SU-DHL-6 (cell line): Measurements from ENCODE around the gene TANGO6.
"Not testable (repeated sequence)": the region's sequence is repeated elsewhere in the genome, so short reads cannot be mapped to it uniquely, and the experiment has no call there.

Source experiments
- H2AFZ ChIP-seq: fragments of 200-600 bp; sonication (generic); 2 replicates; pipeline ENCODE4 v1.6.1; 2014; ENCODE audit warnings: low read depth, mild to moderate bottlenecking, moderate library complexity, mixed read lengths, antibody characterized with exemption, low read length; ENCODE audit not compliant: severe bottlenecking
- H3F3A ChIP-seq: fragments of 200-600 bp; shearing (Covaris generic); 2 replicates; pipeline ENCODE4 v1.6.0; 2016; ENCODE audit warnings: antibody characterized with exemption, mild to moderate bottlenecking; ENCODE audit not compliant: insufficient read depth
- H3K27ac ChIP-seq: fragments of 200-600 bp; sonication (generic); 2 replicates; pipeline ENCODE4 v1.5.1; 2016; ENCODE audit warnings: low read depth, mild to moderate bottlenecking, low read length, moderate library complexity, mixed read lengths
- H3K27me3 ChIP-seq: fragments of 200-600 bp; sonication (generic), shearing (Covaris generic); 2 replicates; pipeline ENCODE4 v1.6.0; 2014; ENCODE audit warnings: mild to moderate bottlenecking, low read length
- H3K36me3 ChIP-seq: fragments of 200-600 bp; sonication (generic); 2 replicates; pipeline ENCODE4 v1.6.1; 2014; ENCODE audit warnings: mild to moderate bottlenecking, low read length, mixed read lengths
- H3K4me2 ChIP-seq: fragments of 300-600, 200-600 bp; shearing (Covaris generic), sonication (generic); 2 replicates; pipeline ENCODE4 v1.6.0; 2014; ENCODE audit warnings: low read length, low read depth, mild to moderate bottlenecking; ENCODE audit not compliant: poor library complexity, severe bottlenecking
- H3K4me3 ChIP-seq: fragments of 200-600 bp; sonication (generic); 2 replicates; pipeline ENCODE4 v1.5.1; 2014; ENCODE audit warnings: antibody characterized with exemption, low read length, mild to moderate bottlenecking, mixed read lengths; ENCODE audit not compliant: insufficient read depth, poor library complexity, severe bottlenecking
- H3K79me2 ChIP-seq: fragments of 200-600 bp; sonication (generic); 2 replicates; pipeline ENCODE4 v1.6.1; 2014; ENCODE audit warnings: mild to moderate bottlenecking, low read length, moderate library complexity; ENCODE audit not compliant: insufficient read depth
- H3K9ac ChIP-seq: fragments of 200-600 bp; sonication (generic); 2 replicates; pipeline ENCODE4 v1.7.0; 2014; ENCODE audit warnings: mild to moderate bottlenecking, low read length
- H3K9me2 ChIP-seq: fragments of 200-600 bp; sonication (generic); replicated peaks from 2 replicates; pipeline ENCODE4 v1.6.1; 2014; ENCODE audit warnings: low read length; ENCODE audit not compliant: insufficient read depth
- H3K9me3 ChIP-seq: fragments of 200-600 bp; sonication (generic); 2 replicates; pipeline ENCODE4 v1.6.1; 2014; ENCODE audit warnings: low read length, mixed read lengths; ENCODE audit not compliant: insufficient read depth
- H4K20me1 ChIP-seq: fragments of 200-600 bp; sonication (generic); 2 replicates; pipeline ENCODE4 v1.6.1; 2014; ENCODE audit warnings: low read depth, mild to moderate bottlenecking, antibody characterized with exemption, low read length, moderate library complexity, mixed read lengths
- EZH2phosphoT487 ChIP-seq: fragments of 200-600 bp; sonication (generic), shearing (Covaris generic); conservative IDR thresholded peaks from 2 replicates; pipeline ENCODE4 v1.6.1; 2018; ENCODE audit warnings: mild to moderate bottlenecking, antibody characterized with exemption, low read length, moderate library complexity, mixed read lengths
- TF ChIP-seq, protein P1 (sequence below): fragments of 200-600 bp; sonication (generic); IDR thresholded peaks from one replicate; pipeline ENCODE4 v1.5.1; 2017; ENCODE audit warnings: antibody characterized with exemption, mild to moderate bottlenecking, low read length, moderate library complexity; ENCODE audit not compliant: insufficient read depth, poor library complexity, severe bottlenecking

TANGO6 gene

DNA sequence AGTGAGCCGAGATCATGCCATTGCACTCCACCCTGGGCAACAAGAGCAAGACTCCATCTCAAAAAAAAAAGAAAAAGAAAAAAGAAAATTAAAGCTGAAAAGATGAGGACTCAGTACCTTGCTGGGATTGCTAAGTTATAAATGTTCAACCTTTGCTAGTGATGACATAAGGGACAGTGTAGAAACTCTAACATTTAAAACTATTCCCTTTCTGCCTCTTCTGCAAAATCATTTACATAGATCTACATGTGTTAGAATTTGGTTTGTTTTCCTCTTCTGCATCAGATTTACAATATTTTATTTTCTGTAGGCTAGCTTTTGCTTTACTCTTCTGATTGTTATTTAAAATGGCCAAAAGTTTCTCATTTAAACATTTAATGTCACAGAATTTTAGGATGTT is 212.6 kb downstream of the TANGO6 start:
- H3K9me3 ChIP-seq = no peaks in the 10 kb centered on the region
- no peak overlapping the region for H3K9ac ChIP-seq
- H3K4me2 ChIP-seq = no peak overlapping the region
- no peaks in the 10 kb centered on the region for H3K27me3 ChIP-seq
- no peaks in the 10 kb centered on the region for H3K36me3 ChIP-seq
- no peak overlapping the region for H3K4me3 ChIP-seq
- TF ChIP-seq, protein P1, sequence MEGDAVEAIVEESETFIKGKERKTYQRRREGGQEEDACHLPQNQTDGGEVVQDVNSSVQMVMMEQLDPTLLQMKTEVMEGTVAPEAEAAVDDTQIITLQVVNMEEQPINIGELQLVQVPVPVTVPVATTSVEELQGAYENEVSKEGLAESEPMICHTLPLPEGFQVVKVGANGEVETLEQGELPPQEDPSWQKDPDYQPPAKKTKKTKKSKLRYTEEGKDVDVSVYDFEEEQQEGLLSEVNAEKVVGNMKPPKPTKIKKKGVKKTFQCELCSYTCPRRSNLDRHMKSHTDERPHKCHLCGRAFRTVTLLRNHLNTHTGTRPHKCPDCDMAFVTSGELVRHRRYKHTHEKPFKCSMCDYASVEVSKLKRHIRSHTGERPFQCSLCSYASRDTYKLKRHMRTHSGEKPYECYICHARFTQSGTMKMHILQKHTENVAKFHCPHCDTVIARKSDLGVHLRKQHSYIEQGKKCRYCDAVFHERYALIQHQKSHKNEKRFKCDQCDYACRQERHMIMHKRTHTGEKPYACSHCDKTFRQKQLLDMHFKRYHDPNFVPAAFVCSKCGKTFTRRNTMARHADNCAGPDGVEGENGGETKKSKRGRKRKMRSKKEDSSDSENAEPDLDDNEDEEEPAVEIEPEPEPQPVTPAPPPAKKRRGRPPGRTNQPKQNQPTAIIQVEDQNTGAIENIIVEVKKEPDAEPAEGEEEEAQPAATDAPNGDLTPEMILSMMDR = no peak
- TF ChIP-seq EZH2phosphoT487 = no peak
- H4K20me1 ChIP-seq = no peaks in the 10 kb centered on the region
- no peak overlapping the region for H2AFZ ChIP-seq
- no peaks in the 10 kb centered on the region for H3K79me2 ChIP-seq
- no peak overlapping the region for H3K27ac ChIP-seq
- no peaks in the 10 kb centered on the region for H3K9me2 ChIP-seq
- H3F3A ChIP-seq = no peaks in the 10 kb centered on the region

DNA sequence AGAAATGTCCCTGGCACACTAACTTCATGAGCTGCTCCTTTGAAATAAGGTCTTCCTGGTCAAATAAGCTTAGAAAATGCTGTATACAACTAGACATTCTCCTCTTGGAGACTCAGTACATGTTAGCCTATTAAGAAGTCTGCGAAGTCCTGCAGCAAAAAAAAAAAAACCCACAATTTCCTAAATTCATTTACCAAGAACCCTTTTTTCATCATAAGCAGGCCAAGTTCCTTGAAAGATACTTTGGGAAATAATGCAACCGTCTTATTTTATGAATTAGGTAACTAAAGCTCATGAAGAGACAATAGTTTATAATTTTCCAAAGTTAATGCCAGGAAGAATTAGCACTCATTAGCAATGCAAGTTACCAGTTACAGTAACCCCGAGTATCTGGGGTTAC is 213.1 kb downstream of the TANGO6 start:
- Histone ChIP-seq H3K4me2 (no peak overlapping the region), H3K9ac (no peak overlapping the region)
- no peak for TF ChIP-seq EZH2phosphoT487
- TF ChIP-seq, protein P1 = no peak

DNA sequence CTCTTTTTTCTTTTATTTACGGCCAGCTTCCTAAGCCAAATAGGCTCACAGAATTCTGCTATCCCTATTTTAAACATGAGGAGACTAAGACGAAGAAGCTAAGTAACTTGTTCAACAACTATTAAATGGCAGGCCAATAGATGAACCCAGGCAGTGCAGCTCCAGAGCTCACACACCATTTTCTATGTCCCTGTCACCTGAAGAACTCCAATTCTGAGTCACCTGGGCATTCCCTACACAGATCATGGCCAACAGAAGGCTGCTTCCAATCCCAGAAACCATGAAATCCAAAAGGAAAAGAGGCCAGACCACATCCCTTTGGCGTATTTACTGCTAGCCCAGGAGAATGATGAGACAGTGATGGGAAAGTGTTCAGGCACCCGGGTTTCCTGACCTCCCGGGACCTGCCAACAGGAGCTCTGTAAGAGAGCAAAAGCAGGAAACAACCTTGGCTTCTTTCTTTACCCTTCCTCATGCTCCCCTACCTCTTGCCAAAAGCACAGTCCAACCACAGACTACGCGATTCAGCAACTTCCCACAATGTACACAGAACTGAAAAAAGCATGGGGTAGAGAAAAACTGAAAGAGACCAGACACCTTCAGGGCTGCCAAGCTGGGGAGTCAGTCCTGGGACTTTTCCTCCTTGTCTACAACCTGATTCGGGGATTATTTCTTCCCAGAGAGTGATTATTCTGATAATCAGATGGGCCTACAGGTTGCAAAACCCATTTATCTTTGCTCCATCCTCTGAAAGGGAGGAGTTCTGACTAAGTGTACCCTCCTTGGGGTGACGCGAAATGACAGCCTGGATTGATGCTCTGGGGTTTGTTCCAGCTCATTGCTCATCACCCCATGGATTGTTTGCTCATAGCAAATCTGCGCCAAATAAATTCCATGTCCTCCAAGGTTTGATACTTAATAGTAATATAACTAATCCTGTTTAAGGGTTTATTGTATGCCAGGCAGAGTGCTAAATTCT is 214.4 kb downstream of the TANGO6 start:
- Histone ChIP-seq H3K79me2 (no peaks in the 10 kb centered on the region), H3K4me3 (no peak overlapping the region), H3K36me3 (no peaks in the 10 kb centered on the region), H3F3A (no peaks in the 10 kb centered on the region), H3K9me3 (no peaks in the 10 kb centered on the region), H3K27ac (no peak overlapping the region), H3K27me3 (no peaks in the 10 kb centered on the region), H3K9ac (no peak overlapping the region), H2AFZ (no peak overlapping the region), H3K4me2 (no peak overlapping the region), H3K9me2 (no peaks in the 10 kb centered on the region), H4K20me1 (no peaks in the 10 kb centered on the region)
- TF ChIP-seq, protein P1 = no peak
- TF ChIP-seq EZH2phosphoT487 = no peak

More for the DNA sequence above, 213.1 kb downstream of the TANGO6 start:
- H3K27me3 ChIP-seq = no peaks in the 10 kb centered on the region
- H3K79me2 ChIP-seq = no peaks in the 10 kb centered on the region
- H3K9me2 ChIP-seq = no peaks in the 10 kb centered on the region
- H4K20me1 ChIP-seq = no peaks in the 10 kb centered on the region
- no peaks in the 10 kb centered on the region for H3K9me3 ChIP-seq
- H2AFZ ChIP-seq = no peak overlapping the region
- no peaks in the 10 kb centered on the region for H3K36me3 ChIP-seq
- H3K27ac ChIP-seq = no peak overlapping the region
- H3F3A ChIP-seq = no peaks in the 10 kb centered on the region
- no peak overlapping the region for H3K4me3 ChIP-seq

DNA sequence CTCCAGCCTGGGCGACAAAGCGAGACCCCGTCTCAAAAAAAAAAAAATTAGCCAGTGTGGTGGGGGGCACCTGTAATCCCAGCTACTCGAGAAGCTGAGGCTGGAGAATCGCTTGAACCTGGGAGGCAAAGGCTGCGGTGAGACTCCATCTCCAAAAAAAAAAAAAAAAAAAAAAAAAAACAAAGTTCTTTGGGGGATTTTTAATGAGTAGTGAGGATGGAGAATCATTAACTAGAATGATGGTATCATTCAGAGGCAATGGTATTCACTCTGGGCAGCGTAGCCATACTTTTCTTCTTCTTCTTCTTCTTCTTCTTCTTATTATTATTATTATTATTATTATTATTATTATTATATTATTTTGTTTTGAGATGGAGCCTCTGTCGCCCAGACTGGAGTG is 220.2 kb downstream of the TANGO6 start:
- not testable (repeated sequence) for H3K9me2 ChIP-seq, H3K27me3 ChIP-seq, H3K9me3 ChIP-seq, H3K79me2 ChIP-seq, H4K20me1 ChIP-seq, H3K9ac ChIP-seq, H3K4me2 ChIP-seq, H3K36me3 ChIP-seq, H2AFZ ChIP-seq, H3F3A ChIP-seq, H3K27ac ChIP-seq, H3K4me3 ChIP-seq
